GM23338 (cell line): Measurements from ENCODE around the gene CCDC144A.

Experiments
- CREB1 ChIP-seq: fragments of 250-450 bp; sonication (Bioruptor Pico); IDR thresholded peaks from 2 replicates; pipeline ENCODE4 v1.5.0; 2020; ENCODE audit warnings: low read depth, mild to moderate bottlenecking, moderate library complexity
- EZH2 ChIP-seq: fragments of 200-600 bp; sonication (generic); IDR thresholded peaks from one replicate; pipeline ENCODE4 v1.8.0; 2017; ENCODE audit warnings: antibody characterized with exemption, mild to moderate bottlenecking, low read depth; ENCODE audit not compliant: unreplicated experiment
- EZH2phosphoT487 ChIP-seq: fragments of 200-600 bp; sonication (generic); IDR thresholded peaks from one replicate; pipeline ENCODE4 v1.8.1; 2018; ENCODE audit warnings: antibody characterized with exemption; ENCODE audit not compliant: unreplicated experiment
- JUNB ChIP-seq: IDR thresholded peaks from one replicate; pipeline ENCODE4 v1.6.1; 2016; ENCODE audit warnings: antibody characterized with exemption; ENCODE audit not compliant: unreplicated experiment
- NANOG ChIP-seq: IDR thresholded peaks from 2 replicates; pipeline ENCODE4 v1.6.1; 2016; ENCODE audit warnings: antibody characterized with exemption, borderline replicate concordance
- POLR2AphosphoS5 ChIP-seq: IDR thresholded peaks from 2 replicates; pipeline ENCODE4 v1.6.1; 2016; ENCODE audit warnings: antibody characterized with exemption, low read depth
- STAT1 ChIP-seq: IDR thresholded peaks from one replicate; pipeline ENCODE4 v1.6.1; 2016; ENCODE audit warnings: antibody characterized with exemption; ENCODE audit not compliant: unreplicated experiment
- ZNF114 ChIP-seq: fragments of 250-450 bp; sonication (Bioruptor Pico); IDR thresholded peaks from 2 replicates; pipeline ENCODE4 v1.5.0; 2020; ENCODE audit warnings: mild to moderate bottlenecking, moderate library complexity
- ZNF331 ChIP-seq: fragments of 250-450 bp; sonication (Bioruptor Pico); IDR thresholded peaks from 2 replicates; pipeline ENCODE4 v1.5.0; 2020; ENCODE audit warnings: low read depth, mild to moderate bottlenecking, moderate library complexity
- TF ChIP-seq, protein P1 (sequence below), 2 experiments: fragments of 200-600 bp in 1 of 2; sonication (generic) in 1 of 2; conservative IDR thresholded peaks; 2 replicates each; pipeline versions ENCODE4 v1.5.1 to v1.6.1; 2016 to 2017; ENCODE audit warnings: antibody characterized with exemption in 2 of 2, low read depth in 2 of 2, mild to moderate bottlenecking in 2 of 2, moderate library complexity in 1 of 2
- TF ChIP-seq, protein P2 (sequence below): IDR thresholded peaks from one replicate; pipeline ENCODE4 v1.6.1; 2018; ENCODE audit warnings: antibody characterized with exemption; ENCODE audit not compliant: unreplicated experiment
- TF ChIP-seq, protein P3 (sequence below): IDR thresholded peaks from 2 replicates; pipeline ENCODE4 v1.6.1; 2016; ENCODE audit warnings: antibody characterized with exemption
- TF ChIP-seq, protein P4 (sequence below): fragments of 250-450 bp; sonication (Bioruptor Pico); IDR thresholded peaks from 2 replicates; pipeline ENCODE4 v1.5.0; 2020; ENCODE audit warnings: mild to moderate bottlenecking, moderate library complexity

DNA sequence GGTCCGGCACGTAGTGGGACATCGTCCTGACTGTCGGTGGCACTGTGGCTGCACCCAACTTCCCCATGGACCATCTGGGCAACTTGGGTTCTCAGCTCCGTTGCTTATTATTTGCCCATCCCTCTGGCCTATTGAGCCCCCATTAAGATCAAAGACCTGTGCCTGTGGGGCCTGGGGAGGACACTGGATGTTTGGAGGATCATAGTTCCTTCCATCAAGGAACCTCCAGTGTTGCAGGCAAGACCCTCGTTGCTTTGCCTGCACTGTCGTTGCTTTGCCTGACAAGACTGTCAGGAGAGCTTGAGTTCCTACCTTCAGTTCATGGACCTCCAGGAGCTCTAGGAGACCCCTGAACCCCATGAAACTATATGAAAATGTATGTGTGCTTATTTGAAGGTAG is 127.2 kb downstream of the CCDC144A start:
- TF ChIP-seq EZH2phosphoT487 (no peak), POLR2AphosphoS5 (no peak), CREB1 (CRISPR knock-in tag) (no peak), EZH2 (no peak), STAT1 (no peak), NANOG (no peak), JUNB (no peak), ZNF114 (CRISPR knock-in tag) (no peak), ZNF331 (CRISPR knock-in tag) (no peak)
- TF ChIP-seq, protein P1, sequence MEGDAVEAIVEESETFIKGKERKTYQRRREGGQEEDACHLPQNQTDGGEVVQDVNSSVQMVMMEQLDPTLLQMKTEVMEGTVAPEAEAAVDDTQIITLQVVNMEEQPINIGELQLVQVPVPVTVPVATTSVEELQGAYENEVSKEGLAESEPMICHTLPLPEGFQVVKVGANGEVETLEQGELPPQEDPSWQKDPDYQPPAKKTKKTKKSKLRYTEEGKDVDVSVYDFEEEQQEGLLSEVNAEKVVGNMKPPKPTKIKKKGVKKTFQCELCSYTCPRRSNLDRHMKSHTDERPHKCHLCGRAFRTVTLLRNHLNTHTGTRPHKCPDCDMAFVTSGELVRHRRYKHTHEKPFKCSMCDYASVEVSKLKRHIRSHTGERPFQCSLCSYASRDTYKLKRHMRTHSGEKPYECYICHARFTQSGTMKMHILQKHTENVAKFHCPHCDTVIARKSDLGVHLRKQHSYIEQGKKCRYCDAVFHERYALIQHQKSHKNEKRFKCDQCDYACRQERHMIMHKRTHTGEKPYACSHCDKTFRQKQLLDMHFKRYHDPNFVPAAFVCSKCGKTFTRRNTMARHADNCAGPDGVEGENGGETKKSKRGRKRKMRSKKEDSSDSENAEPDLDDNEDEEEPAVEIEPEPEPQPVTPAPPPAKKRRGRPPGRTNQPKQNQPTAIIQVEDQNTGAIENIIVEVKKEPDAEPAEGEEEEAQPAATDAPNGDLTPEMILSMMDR (conservative IDR thresholded peaks at IDR 0.05; ENCODE audit: low read depth in 2 of 2) = no peak
- TF ChIP-seq, protein P2, sequence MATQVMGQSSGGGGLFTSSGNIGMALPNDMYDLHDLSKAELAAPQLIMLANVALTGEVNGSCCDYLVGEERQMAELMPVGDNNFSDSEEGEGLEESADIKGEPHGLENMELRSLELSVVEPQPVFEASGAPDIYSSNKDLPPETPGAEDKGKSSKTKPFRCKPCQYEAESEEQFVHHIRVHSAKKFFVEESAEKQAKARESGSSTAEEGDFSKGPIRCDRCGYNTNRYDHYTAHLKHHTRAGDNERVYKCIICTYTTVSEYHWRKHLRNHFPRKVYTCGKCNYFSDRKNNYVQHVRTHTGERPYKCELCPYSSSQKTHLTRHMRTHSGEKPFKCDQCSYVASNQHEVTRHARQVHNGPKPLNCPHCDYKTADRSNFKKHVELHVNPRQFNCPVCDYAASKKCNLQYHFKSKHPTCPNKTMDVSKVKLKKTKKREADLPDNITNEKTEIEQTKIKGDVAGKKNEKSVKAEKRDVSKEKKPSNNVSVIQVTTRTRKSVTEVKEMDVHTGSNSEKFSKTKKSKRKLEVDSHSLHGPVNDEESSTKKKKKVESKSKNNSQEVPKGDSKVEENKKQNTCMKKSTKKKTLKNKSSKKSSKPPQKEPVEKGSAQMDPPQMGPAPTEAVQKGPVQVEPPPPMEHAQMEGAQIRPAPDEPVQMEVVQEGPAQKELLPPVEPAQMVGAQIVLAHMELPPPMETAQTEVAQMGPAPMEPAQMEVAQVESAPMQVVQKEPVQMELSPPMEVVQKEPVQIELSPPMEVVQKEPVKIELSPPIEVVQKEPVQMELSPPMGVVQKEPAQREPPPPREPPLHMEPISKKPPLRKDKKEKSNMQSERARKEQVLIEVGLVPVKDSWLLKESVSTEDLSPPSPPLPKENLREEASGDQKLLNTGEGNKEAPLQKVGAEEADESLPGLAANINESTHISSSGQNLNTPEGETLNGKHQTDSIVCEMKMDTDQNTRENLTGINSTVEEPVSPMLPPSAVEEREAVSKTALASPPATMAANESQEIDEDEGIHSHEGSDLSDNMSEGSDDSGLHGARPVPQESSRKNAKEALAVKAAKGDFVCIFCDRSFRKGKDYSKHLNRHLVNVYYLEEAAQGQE = no peak
- TF ChIP-seq, protein P3, sequence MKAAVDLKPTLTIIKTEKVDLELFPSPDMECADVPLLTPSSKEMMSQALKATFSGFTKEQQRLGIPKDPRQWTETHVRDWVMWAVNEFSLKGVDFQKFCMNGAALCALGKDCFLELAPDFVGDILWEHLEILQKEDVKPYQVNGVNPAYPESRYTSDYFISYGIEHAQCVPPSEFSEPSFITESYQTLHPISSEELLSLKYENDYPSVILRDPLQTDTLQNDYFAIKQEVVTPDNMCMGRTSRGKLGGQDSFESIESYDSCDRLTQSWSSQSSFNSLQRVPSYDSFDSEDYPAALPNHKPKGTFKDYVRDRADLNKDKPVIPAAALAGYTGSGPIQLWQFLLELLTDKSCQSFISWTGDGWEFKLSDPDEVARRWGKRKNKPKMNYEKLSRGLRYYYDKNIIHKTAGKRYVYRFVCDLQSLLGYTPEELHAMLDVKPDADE = no peak
- TF ChIP-seq, protein P4, sequence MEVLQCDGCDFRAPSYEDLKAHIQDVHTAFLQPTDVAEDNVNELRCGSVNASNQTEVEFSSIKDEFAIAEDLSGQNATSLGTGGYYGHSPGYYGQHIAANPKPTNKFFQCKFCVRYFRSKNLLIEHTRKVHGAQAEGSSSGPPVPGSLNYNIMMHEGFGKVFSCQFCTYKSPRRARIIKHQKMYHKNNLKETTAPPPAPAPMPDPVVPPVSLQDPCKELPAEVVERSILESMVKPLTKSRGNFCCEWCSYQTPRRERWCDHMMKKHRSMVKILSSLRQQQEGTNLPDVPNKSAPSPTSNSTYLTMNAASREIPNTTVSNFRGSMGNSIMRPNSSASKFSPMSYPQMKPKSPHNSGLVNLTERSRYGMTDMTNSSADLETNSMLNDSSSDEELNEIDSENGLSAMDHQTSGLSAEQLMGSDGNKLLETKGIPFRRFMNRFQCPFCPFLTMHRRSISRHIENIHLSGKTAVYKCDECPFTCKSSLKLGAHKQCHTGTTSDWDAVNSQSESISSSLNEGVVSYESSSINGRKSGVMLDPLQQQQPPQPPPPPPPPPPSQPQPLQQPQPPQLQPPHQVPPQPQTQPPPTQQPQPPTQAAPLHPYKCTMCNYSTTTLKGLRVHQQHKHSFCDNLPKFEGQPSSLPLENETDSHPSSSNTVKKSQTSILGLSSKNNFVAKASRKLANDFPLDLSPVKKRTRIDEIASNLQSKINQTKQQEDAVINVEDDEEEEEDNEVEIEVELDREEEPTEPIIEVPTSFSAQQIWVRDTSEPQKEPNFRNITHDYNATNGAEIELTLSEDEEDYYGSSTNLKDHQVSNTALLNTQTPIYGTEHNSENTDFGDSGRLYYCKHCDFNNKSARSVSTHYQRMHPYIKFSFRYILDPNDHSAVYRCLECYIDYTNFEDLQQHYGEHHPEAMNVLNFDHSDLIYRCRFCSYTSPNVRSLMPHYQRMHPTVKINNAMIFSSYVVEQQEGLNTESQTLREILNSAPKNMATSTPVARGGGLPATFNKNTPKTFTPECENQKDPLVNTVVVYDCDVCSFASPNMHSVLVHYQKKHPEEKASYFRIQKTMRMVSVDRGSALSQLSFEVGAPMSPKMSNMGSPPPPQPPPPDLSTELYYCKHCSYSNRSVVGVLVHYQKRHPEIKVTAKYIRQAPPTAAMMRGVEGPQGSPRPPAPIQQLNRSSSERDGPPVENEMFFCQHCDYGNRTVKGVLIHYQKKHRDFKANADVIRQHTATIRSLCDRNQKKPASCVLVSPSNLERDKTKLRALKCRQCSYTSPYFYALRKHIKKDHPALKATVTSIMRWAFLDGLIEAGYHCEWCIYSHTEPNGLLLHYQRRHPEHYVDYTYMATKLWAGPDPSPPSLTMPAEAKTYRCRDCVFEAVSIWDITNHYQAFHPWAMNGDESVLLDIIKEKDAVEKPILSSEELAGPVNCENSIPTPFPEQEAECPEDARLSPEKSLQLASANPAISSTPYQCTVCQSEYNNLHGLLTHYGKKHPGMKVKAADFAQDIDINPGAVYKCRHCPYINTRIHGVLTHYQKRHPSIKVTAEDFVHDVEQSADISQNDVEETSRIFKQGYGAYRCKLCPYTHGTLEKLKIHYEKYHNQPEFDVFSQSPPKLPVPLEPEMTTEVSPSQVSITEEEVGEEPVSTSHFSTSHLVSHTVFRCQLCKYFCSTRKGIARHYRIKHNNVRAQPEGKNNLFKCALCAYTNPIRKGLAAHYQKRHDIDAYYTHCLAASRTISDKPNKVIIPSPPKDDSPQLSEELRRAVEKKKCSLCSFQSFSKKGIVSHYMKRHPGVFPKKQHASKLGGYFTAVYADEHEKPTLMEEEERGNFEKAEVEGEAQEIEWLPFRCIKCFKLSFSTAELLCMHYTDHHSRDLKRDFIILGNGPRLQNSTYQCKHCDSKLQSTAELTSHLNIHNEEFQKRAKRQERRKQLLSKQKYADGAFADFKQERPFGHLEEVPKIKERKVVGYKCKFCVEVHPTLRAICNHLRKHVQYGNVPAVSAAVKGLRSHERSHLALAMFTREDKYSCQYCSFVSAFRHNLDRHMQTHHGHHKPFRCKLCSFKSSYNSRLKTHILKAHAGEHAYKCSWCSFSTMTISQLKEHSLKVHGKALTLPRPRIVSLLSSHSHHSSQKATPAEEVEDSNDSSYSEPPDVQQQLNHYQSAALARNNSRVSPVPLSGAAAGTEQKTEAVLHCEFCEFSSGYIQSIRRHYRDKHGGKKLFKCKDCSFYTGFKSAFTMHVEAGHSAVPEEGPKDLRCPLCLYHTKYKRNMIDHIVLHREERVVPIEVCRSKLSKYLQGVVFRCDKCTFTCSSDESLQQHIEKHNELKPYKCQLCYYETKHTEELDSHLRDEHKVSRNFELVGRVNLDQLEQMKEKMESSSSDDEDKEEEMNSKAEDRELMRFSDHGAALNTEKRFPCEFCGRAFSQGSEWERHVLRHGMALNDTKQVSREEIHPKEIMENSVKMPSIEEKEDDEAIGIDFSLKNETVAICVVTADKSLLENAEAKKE = no peak
